Transverse colon (tissue), 4 donors: ENCODE measurements around the gene LRP2. TPM values are rescaled to one million over a fixed set of nuclear protein-coding genes. Genes with fewer than 3 reads are reported as not detected.

Experiments used
- DNase-seq: peaks from one replicate; pipeline ENCODE4 v3.0.0-alpha.2; 2019
- H3K27ac ChIP-seq, 4 donors: fragments of 200-600 bp; sonication (generic); 2 replicates each; pipeline ENCODE4 v1.5.1; 2016 to 2018; ENCODE audit warnings: inconsistent platforms in 4 of 4
- H3K27me3 ChIP-seq: fragments of 200-600 bp; sonication (generic); 2 replicates; pipeline ENCODE4 v1.5.1; 2017; ENCODE audit warnings: inconsistent platforms
- H3K36me3 ChIP-seq, 4 donors: fragments of 200-600 bp; sonication (generic); 2 replicates each; pipeline ENCODE4 v1.5.1; 2017 to 2019; ENCODE audit warnings: inconsistent platforms in 4 of 4
- H3K4me1 ChIP-seq, 4 donors: fragments of 200-600 bp; sonication (generic); 2 replicates each; pipeline ENCODE4 v1.5.1; 2017 to 2020; ENCODE audit warnings: inconsistent platforms in 4 of 4
- H3K4me3 ChIP-seq, 4 donors: fragments of 200-600 bp; sonication (generic); 1 replicate in 1 of 4; 2 replicates in 3 of 4; pipeline versions ENCODE4 v1.5.1 to v1.6.1; 2017 to 2019; ENCODE audit warnings: inconsistent platforms in 4 of 4
- H3K9me3 ChIP-seq, 2 donors: fragments of 200-600 bp; sonication (generic); 2 replicates each; pipeline ENCODE4 v1.5.1; 2017 to 2019; ENCODE audit warnings: inconsistent platforms in 2 of 2
- CTCF ChIP-seq, 5 experiments: fragments of 200-600 bp in 3 of 5; fragments of 450-650 bp in 2 of 5; sonication (generic) in 3 of 5; IDR thresholded peaks; 1 replicate in 2 of 5; 2 replicates in 3 of 5; pipeline ENCODE4 v1.5.1; 2016 to 2017; ENCODE audit warnings: antibody characterized with exemption in 5 of 5, inconsistent platforms in 3 of 5, mild to moderate bottlenecking in 2 of 5, moderate library complexity in 1 of 5
- EP300 ChIP-seq: sonication (generic); formaldehyde crosslinking; IDR thresholded peaks from one replicate; pipeline ENCODE4 v1.6.1; 2017; ENCODE audit warnings: antibody characterized with exemption, low read depth
- POLR2A ChIP-seq: fragments of 450-650 bp; IDR thresholded peaks from one replicate; pipeline ENCODE4 v1.6.1; 2016; ENCODE audit warnings: antibody characterized with exemption, mild to moderate bottlenecking, moderate library complexity
- POLR2AphosphoS5 ChIP-seq, 3 donors: sonication (generic); formaldehyde crosslinking; IDR thresholded peaks; one replicate each; pipeline ENCODE4 v1.6.1; 2016; ENCODE audit warnings: antibody characterized with exemption in 3 of 3
- WGBS, 2 donors: methylation state at CpG; one replicate each; pipeline ENCODE4 v1.1.5; 2018; ENCODE audit warnings: low coverage in 1 of 2; 5-methylcytosine and 5-hydroxymethylcytosine counted together
- in situ Hi-C, 4 donors: fragments of 200-750 bp; cut with MboI; loops; one replicate each; pipeline versions ENCODE4 v1.15.0 to v1.15.1; 2017; ENCODE audit warnings: low sequenced_read_pairs in 3 of 4, low pct_ligation_motif_present in 1 of 4, low pct_unique_long_range_greater_than_20kb in 1 of 4
- intact Hi-C: fragments of 100-400 bp; cut with DNase I; formaldehyde crosslinking; loops from one replicate; pipeline ENCODE4 v1.15.1; 2023; ENCODE audit warnings: low total_unique reads
- total RNA-seq, 4 donors: library from RNA; depleted of rRNA; stranded (reverse); fragments of >200 nt; gene quantifications; one replicate each; pipeline ENCODE4 v1.1.0, GENCODE V29; 2016

LRP2 gene
- total RNA-seq, 4 donors from 2014 or later: not detected

GRCh38 chr2:169185711-169186110 is 176.6 kb downstream of the LRP2 start:
- in situ Hi-C loops (no loop called here), intact Hi-C loops (no loop called here)
- Histone ChIP-seq H3K27ac (no peak overlapping the region), H3K4me3 (no peak overlapping the region), H3K4me1 (no peaks in the 10 kb centered on the region), H3K36me3 (no peaks in the 10 kb centered on the region), H3K9me3 (no peaks in the 10 kb centered on the region), H3K27me3 (no peaks in the 10 kb centered on the region)
- TF ChIP-seq EP300 (no peak), CTCF (IDR thresholded peaks at IDR 0.05) (no peak), POLR2AphosphoS5 (IDR thresholded peaks at IDR 0.05) (no peak), POLR2A (no peak)
- no peak for DNase-seq
- 74 to 100% methylated on average over 2 to 8 of the region's 8 CpGs for WGBS, 2 donors

GRCh38 chr2:169184074-169184473 is 178.3 kb downstream of the LRP2 start:
- no peaks in the 10 kb centered on the region for H3K4me1 ChIP-seq
- in situ Hi-C loops: no loop called here
- intact Hi-C loops: no loop called here
- DNase-seq: no peak
- 38 to 64% methylated on average over 2 to 3 of the region's 3 CpGs for WGBS, 2 donors
- no peak overlapping the region for H3K27ac ChIP-seq
- no peaks in the 10 kb centered on the region for H3K9me3 ChIP-seq
- no peaks in the 10 kb centered on the region for H3K27me3 ChIP-seq
- TF ChIP-seq POLR2AphosphoS5 (IDR thresholded peaks at IDR 0.05) (no peak), CTCF (IDR thresholded peaks at IDR 0.05) (no peak), EP300 (no peak), POLR2A (no peak)
- no peak overlapping the region for H3K4me3 ChIP-seq
- H3K36me3 ChIP-seq: no peaks in the 10 kb centered on the region

GRCh38 chr2:169182573-169182972 is 179.8 kb downstream of the LRP2 start:
- Histone ChIP-seq H3K4me1 (no peaks in the 10 kb centered on the region), H3K27me3 (no peaks in the 10 kb centered on the region), H3K27ac (no peak overlapping the region), H3K4me3 (no peak overlapping the region), H3K36me3 (no peaks in the 10 kb centered on the region), H3K9me3 (no peaks in the 10 kb centered on the region)
- in situ Hi-C loops: no loop called here
- intact Hi-C loops: no loop called here
- 77 to 89% methylated on average over 2 of the region's 2 CpGs for WGBS, 2 donors
- no peak for TF ChIP-seq POLR2A
- TF ChIP-seq EP300: no peak
- no peak for TF ChIP-seq CTCF (IDR thresholded peaks at IDR 0.05)
- TF ChIP-seq POLR2AphosphoS5 (IDR thresholded peaks at IDR 0.05): no peak
- DNase-seq: no peak

GRCh38 chr2:169178804-169179390 is 183.4 kb downstream of the LRP2 start:
- H3K4me3 ChIP-seq: no peak overlapping the region
- 83 to 100% methylated on average over 1 of the region's 1 CpG for WGBS, 2 donors
- H3K27me3 ChIP-seq: no peaks in the 10 kb centered on the region
- no peak overlapping the region for H3K27ac ChIP-seq
- H3K9me3 ChIP-seq: no peaks in the 10 kb centered on the region
- no peak for DNase-seq
- intact Hi-C loops: no loop called here
- TF ChIP-seq POLR2AphosphoS5 (IDR thresholded peaks at IDR 0.05) (no peak), CTCF (IDR thresholded peaks at IDR 0.05) (no peak), EP300 (no peak), POLR2A (no peak)
- no peaks in the 10 kb centered on the region for H3K36me3 ChIP-seq
- in situ Hi-C loops: no loop called here
- H3K4me1 ChIP-seq: no peaks in the 10 kb centered on the region
